SU-DHL-6 (cell line): Measurements from ENCODE around the gene MYH16.

Experiments
- H2AFZ ChIP-seq: fragments of 200-600 bp; sonication (generic); 2 replicates; pipeline ENCODE4 v1.6.1; 2014; ENCODE audit warnings: low read depth, mild to moderate bottlenecking, moderate library complexity, mixed read lengths, antibody characterized with exemption, low read length; ENCODE audit not compliant: severe bottlenecking
- H3F3A ChIP-seq: fragments of 200-600 bp; shearing (Covaris generic); 2 replicates; pipeline ENCODE4 v1.6.0; 2016; ENCODE audit warnings: antibody characterized with exemption, mild to moderate bottlenecking; ENCODE audit not compliant: insufficient read depth
- H3K27ac ChIP-seq: fragments of 200-600 bp; sonication (generic); 2 replicates; pipeline ENCODE4 v1.5.1; 2016; ENCODE audit warnings: low read depth, mild to moderate bottlenecking, low read length, moderate library complexity, mixed read lengths
- H3K27me3 ChIP-seq: fragments of 200-600 bp; sonication (generic), shearing (Covaris generic); 2 replicates; pipeline ENCODE4 v1.6.0; 2014; ENCODE audit warnings: mild to moderate bottlenecking, low read length
- H3K36me3 ChIP-seq: fragments of 200-600 bp; sonication (generic); 2 replicates; pipeline ENCODE4 v1.6.1; 2014; ENCODE audit warnings: mild to moderate bottlenecking, low read length, mixed read lengths
- H3K4me2 ChIP-seq: fragments of 300-600, 200-600 bp; shearing (Covaris generic), sonication (generic); 2 replicates; pipeline ENCODE4 v1.6.0; 2014; ENCODE audit warnings: low read length, low read depth, mild to moderate bottlenecking; ENCODE audit not compliant: poor library complexity, severe bottlenecking
- H3K4me3 ChIP-seq: fragments of 200-600 bp; sonication (generic); 2 replicates; pipeline ENCODE4 v1.5.1; 2014; ENCODE audit warnings: antibody characterized with exemption, low read length, mild to moderate bottlenecking, mixed read lengths; ENCODE audit not compliant: insufficient read depth, poor library complexity, severe bottlenecking
- H3K79me2 ChIP-seq: fragments of 200-600 bp; sonication (generic); 2 replicates; pipeline ENCODE4 v1.6.1; 2014; ENCODE audit warnings: mild to moderate bottlenecking, low read length, moderate library complexity; ENCODE audit not compliant: insufficient read depth
- H3K9ac ChIP-seq: fragments of 200-600 bp; sonication (generic); 2 replicates; pipeline ENCODE4 v1.7.0; 2014; ENCODE audit warnings: mild to moderate bottlenecking, low read length
- H3K9me2 ChIP-seq: fragments of 200-600 bp; sonication (generic); replicated peaks from 2 replicates; pipeline ENCODE4 v1.6.1; 2014; ENCODE audit warnings: low read length; ENCODE audit not compliant: insufficient read depth
- H3K9me3 ChIP-seq: fragments of 200-600 bp; sonication (generic); 2 replicates; pipeline ENCODE4 v1.6.1; 2014; ENCODE audit warnings: low read length, mixed read lengths; ENCODE audit not compliant: insufficient read depth
- H4K20me1 ChIP-seq: fragments of 200-600 bp; sonication (generic); 2 replicates; pipeline ENCODE4 v1.6.1; 2014; ENCODE audit warnings: low read depth, mild to moderate bottlenecking, antibody characterized with exemption, low read length, moderate library complexity, mixed read lengths
- EZH2phosphoT487 ChIP-seq: fragments of 200-600 bp; sonication (generic), shearing (Covaris generic); conservative IDR thresholded peaks from 2 replicates; pipeline ENCODE4 v1.6.1; 2018; ENCODE audit warnings: mild to moderate bottlenecking, antibody characterized with exemption, low read length, moderate library complexity, mixed read lengths
- TF ChIP-seq, protein P1 (sequence below): fragments of 200-600 bp; sonication (generic); IDR thresholded peaks from one replicate; pipeline ENCODE4 v1.5.1; 2017; ENCODE audit warnings: antibody characterized with exemption, mild to moderate bottlenecking, low read length, moderate library complexity; ENCODE audit not compliant: insufficient read depth, poor library complexity, severe bottlenecking

Gene MYH16

GRCh38 chr7:99252166-99252895 is 20.3 kb upstream of the MYH16 start:
- Histone ChIP-seq H3K79me2 (no peaks in the 10 kb centered on the region), H3K27me3 (no peaks in the 10 kb centered on the region), H3K9ac (no peak overlapping the region), H3K27ac (no peak overlapping the region), H3K4me3 (no peak overlapping the region), H3K36me3 (no peaks in the 10 kb centered on the region), H3K4me2 (no peak overlapping the region), H2AFZ (no peak overlapping the region), H3F3A (no peaks in the 10 kb centered on the region), H4K20me1 (no peaks in the 10 kb centered on the region), H3K9me3 (no peaks in the 10 kb centered on the region), H3K9me2 (no peaks in the 10 kb centered on the region)
- TF ChIP-seq EZH2phosphoT487, result no peak
- TF ChIP-seq, protein P1, sequence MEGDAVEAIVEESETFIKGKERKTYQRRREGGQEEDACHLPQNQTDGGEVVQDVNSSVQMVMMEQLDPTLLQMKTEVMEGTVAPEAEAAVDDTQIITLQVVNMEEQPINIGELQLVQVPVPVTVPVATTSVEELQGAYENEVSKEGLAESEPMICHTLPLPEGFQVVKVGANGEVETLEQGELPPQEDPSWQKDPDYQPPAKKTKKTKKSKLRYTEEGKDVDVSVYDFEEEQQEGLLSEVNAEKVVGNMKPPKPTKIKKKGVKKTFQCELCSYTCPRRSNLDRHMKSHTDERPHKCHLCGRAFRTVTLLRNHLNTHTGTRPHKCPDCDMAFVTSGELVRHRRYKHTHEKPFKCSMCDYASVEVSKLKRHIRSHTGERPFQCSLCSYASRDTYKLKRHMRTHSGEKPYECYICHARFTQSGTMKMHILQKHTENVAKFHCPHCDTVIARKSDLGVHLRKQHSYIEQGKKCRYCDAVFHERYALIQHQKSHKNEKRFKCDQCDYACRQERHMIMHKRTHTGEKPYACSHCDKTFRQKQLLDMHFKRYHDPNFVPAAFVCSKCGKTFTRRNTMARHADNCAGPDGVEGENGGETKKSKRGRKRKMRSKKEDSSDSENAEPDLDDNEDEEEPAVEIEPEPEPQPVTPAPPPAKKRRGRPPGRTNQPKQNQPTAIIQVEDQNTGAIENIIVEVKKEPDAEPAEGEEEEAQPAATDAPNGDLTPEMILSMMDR, result no peak

GRCh38 chr7:99253369-99253768 is 19.3 kb upstream of the MYH16 start:
- no peak overlapping the region for H3K4me3 ChIP-seq
- H3K79me2 ChIP-seq, result no peaks in the 10 kb centered on the region
- no peaks in the 10 kb centered on the region for H3K36me3 ChIP-seq
- H3K9me2 ChIP-seq, result no peaks in the 10 kb centered on the region
- TF ChIP-seq, protein P1, result no peak
- TF ChIP-seq EZH2phosphoT487, result no peak
- no peak overlapping the region for H3K27ac ChIP-seq
- no peaks in the 10 kb centered on the region for H3K9me3 ChIP-seq
- no peaks in the 10 kb centered on the region for H4K20me1 ChIP-seq
- H3K27me3 ChIP-seq, result no peaks in the 10 kb centered on the region
- H3K9ac ChIP-seq, result no peak overlapping the region
- H3F3A ChIP-seq, result no peaks in the 10 kb centered on the region
- no peak overlapping the region for H2AFZ ChIP-seq
- H3K4me2 ChIP-seq, result no peak overlapping the region

DNA sequence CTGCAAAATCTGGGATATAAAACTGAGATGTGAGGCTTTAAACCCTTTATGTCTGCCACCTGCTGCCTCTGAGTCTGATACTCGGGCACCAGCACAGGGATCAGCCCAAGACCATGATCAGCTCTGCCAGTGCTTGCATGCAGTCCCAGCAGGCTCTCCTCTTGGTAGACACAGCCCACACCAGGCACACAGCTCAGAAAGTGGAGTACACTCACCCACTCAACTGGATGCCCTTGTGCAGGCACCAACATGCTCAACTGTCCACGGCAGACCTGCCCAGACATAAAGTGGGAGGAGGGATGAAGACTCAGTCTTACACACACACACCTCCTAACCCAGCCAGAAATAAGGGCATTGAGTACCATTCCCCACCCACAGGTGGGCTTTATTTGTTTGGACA is 18.2 kb upstream of the MYH16 start:
- no peaks in the 10 kb centered on the region for H3K36me3 ChIP-seq
- H3K27ac ChIP-seq, result no peak overlapping the region
- H4K20me1 ChIP-seq, result no peaks in the 10 kb centered on the region
- no peak for TF ChIP-seq EZH2phosphoT487
- TF ChIP-seq, protein P1, result no peak
- no peak overlapping the region for H2AFZ ChIP-seq
- H3K79me2 ChIP-seq, result no peaks in the 10 kb centered on the region
- no peaks in the 10 kb centered on the region for H3K9me3 ChIP-seq
- H3K4me2 ChIP-seq, result no peak overlapping the region
- no peaks in the 10 kb centered on the region for H3K9me2 ChIP-seq
- H3K4me3 ChIP-seq, result no peak overlapping the region
- no peak overlapping the region for H3K9ac ChIP-seq
- H3F3A ChIP-seq, result no peaks in the 10 kb centered on the region
- H3K27me3 ChIP-seq, result no peaks in the 10 kb centered on the region
